ENCODE data around the gene NUDT21.

NUDT21 gene

GRCh38 chr16:56447286-56447685 lies 3.8 kb downstream of the NUDT21 start:
- no peak overlapping the region for H3K27ac ChIP-seq
- TF ChIP-seq CTCF (conservative IDR thresholded peaks at IDR 0.05) (no peak), ZFX (IDR thresholded peaks at IDR 0.05) (no peak)

- H3K27ac ChIP-seq = no peak overlapping the region
- TF ChIP-seq ZFX (IDR thresholded peaks at IDR 0.05) (no peak), CTCF (conservative IDR thresholded peaks at IDR 0.05) (no peak)
These were observed 13.1 kb downstream of the NUDT21 start for GRCh38 chr16:56438038-56438437.

GRCh38 chr16:56436258-56436657 lies 14.9 kb downstream of the NUDT21 start:
- no peak overlapping the region for H3K27ac ChIP-seq
- TF ChIP-seq CTCF (conservative IDR thresholded peaks at IDR 0.05) (no peak), ZFX (IDR thresholded peaks at IDR 0.05) (no peak)

- no peak for TF ChIP-seq CTCF (conservative IDR thresholded peaks at IDR 0.05)
- TF ChIP-seq ZFX (IDR thresholded peaks at IDR 0.05) = no peak
- H3K27ac ChIP-seq = no peak overlapping the region
These were observed 23.0 kb downstream of the NUDT21 start for GRCh38 chr16:56428091-56428490.

- TF ChIP-seq ZFX (IDR thresholded peaks at IDR 0.05) (no peak), CTCF (conservative IDR thresholded peaks at IDR 0.05) (no peak)
- H3K27ac ChIP-seq = no peak overlapping the region
These were observed 24.5 kb downstream of the NUDT21 start for GRCh38 chr16:56426585-56426984.

GRCh38 chr16:56425439-56425832 lies 25.7 kb downstream of the NUDT21 start, which contains the start of gene AMFR:
TSS of gene AMFR (minus strand) at chr16:56425545. CDS start at chr16:56425327, 218 bp downstream.
- H3K27ac ChIP-seq = peak within 1 kb of the TSS; percentile 85

More at GRCh38 chr16:56425439-56425832, 25.7 kb downstream of the NUDT21 start, which contains the start of gene AMFR:
- TF ChIP-seq CTCF (conservative IDR thresholded peaks at IDR 0.05) (peak; percentile 75), ZFX (IDR thresholded peaks at IDR 0.05) (peak; percentile 64; the same call in 1 of the 2 replicates)
